K562 (cell line): ENCODE results near the gene ZNF655. TPM values are rescaled to one million over a fixed set of nuclear protein-coding genes. Genes with fewer than 3 reads are reported as not detected.

Source experiments
- RAD21 ChIP-seq, 2 experiments: fragments of 250-450 bp in 1 of 2; fragments of 450-650 bp in 1 of 2; sonication (Bioruptor Pico) in 1 of 2; formaldehyde crosslinking in 1 of 2; IDR thresholded peaks in 1 of 2; conservative IDR thresholded peaks in 1 of 2; 2 replicates each; pipeline versions ENCODE4 v1.4.0 to v1.8.0; 2020 to 2022; ENCODE audit warnings: mild to moderate bottlenecking in 2 of 2, moderate library complexity in 1 of 2
- SMC3 ChIP-seq: conservative IDR thresholded peaks from 2 replicates; pipeline ENCODE4 v1.6.1; 2011; ENCODE audit warnings: low read depth, low read length, improper control_type of control experiment; ENCODE audit not compliant: insufficient read depth
- TAF7 ChIP-seq: fragments of 450-650 bp; IDR thresholded peaks from 2 replicates; pipeline ENCODE4 v1.6.1; 2016; ENCODE audit warnings: missing genetic modification characterization, missing compliant biosample characterization
- TRIM28 ChIP-seq: fragments of 450-650 bp; IDR thresholded peaks from 2 replicates; pipeline ENCODE4 v1.6.1; 2017
- ZFX ChIP-seq: sonication (generic); formaldehyde crosslinking; IDR thresholded peaks from 2 replicates; pipeline ENCODE4 v1.8.0; 2022; ENCODE audit warnings: mild to moderate bottlenecking, missing genetic modification reagents, moderate library complexity
- polyA plus RNA-seq, 8 experiments: library from polyadenylated mRNA; depleted of rRNA in 4 of 8; stranded (reverse) in 5 of 8; unstranded in 3 of 8; fragments of >200 nt; fragmentation: Nextera tagmentation in 2 of 8; fragmentation: Illumina TruSeq in 1 of 8; extraction: Ambion mirVana in 2 of 8; extraction: Trizol in 1 of 8; gene quantifications; 2 replicates each; pipeline versions ENCODE4 v1.2.1 to v1.2.3, GENCODE V29; 2011 to 2014; ENCODE audit warnings: inconsistent platforms in 1 of 8, missing spikeins in 1 of 8
- total RNA-seq, 7 experiments: library from RNA; depleted of rRNA in 6 of 7; stranded (reverse); fragments of >200 nt in 6 of 7; fragmentation: Illumina TruSeq in 2 of 7; extraction: Trizol in 2 of 7; gene quantifications; 2 replicates each; pipeline versions ENCODE4 v1.2.1 to v1.2.3, GENCODE V29; 2011 to 2021; ENCODE audit warnings: low replicate concordance in 1 of 7
- TF ChIP-seq, protein P1 (sequence below), 3 experiments: IDR thresholded peaks in 2 of 3; conservative IDR thresholded peaks in 1 of 3; 2 replicates each; pipeline ENCODE4 v1.5.1; 2011 to 2012; ENCODE audit warnings: low read length in 3 of 3, mild to moderate bottlenecking in 3 of 3, control low read depth in 2 of 3, improper control_type of control experiment in 1 of 3, inconsistent platforms in 1 of 3, low read depth in 1 of 3, mixed read lengths in 1 of 3, moderate library complexity in 1 of 3; ENCODE audit not compliant: insufficient read depth in 2 of 3
- TF ChIP-seq, protein P2 (sequence below), 2 experiments: fragments of 450-650 bp; IDR thresholded peaks; 2 replicates each; pipeline ENCODE4 v1.6.1; 2016

ZNF655 gene
- total and polyA plus RNA-seq, 9 of the 15 experiments (the other 6 are each of a cell fraction or from before 2014, with no cell fraction given) = 25.7 to 130 (median 95.2) TPM

DNA sequence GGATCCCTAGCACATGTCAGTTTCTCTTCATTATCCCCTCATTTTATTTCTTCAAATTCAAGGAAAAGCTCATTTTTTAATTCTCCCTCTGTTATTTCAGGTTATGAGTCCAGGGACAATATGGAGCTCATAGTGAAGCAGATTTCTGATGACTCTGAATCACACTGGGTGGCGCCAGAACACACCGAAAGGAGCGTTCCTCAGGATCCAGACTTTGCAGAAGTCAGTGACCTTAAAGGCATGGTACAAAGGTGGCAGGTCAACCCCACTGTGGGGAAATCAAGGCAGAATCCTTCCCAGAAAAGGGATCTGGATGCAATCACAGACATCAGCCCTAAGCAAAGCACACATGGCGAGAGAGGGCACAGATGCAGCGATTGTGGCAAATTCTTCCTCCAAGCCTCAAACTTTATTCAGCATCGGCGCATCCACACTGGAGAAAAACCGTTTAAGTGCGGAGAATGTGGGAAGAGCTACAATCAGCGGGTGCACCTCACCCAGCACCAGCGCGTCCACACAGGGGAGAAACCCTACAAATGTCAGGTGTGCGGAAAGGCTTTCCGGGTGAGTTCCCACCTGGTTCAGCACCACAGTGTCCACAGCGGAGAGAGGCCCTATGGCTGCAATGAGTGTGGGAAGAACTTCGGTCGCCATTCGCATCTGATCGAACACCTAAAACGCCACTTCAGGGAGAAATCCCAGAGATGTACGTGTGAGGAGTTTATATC, 32.6 kb upstream of the ZNF655 start (continued):
- TF ChIP-seq, protein P1, sequence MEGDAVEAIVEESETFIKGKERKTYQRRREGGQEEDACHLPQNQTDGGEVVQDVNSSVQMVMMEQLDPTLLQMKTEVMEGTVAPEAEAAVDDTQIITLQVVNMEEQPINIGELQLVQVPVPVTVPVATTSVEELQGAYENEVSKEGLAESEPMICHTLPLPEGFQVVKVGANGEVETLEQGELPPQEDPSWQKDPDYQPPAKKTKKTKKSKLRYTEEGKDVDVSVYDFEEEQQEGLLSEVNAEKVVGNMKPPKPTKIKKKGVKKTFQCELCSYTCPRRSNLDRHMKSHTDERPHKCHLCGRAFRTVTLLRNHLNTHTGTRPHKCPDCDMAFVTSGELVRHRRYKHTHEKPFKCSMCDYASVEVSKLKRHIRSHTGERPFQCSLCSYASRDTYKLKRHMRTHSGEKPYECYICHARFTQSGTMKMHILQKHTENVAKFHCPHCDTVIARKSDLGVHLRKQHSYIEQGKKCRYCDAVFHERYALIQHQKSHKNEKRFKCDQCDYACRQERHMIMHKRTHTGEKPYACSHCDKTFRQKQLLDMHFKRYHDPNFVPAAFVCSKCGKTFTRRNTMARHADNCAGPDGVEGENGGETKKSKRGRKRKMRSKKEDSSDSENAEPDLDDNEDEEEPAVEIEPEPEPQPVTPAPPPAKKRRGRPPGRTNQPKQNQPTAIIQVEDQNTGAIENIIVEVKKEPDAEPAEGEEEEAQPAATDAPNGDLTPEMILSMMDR (IDR thresholded peaks at IDR 0.05 in 2 of 3, conservative IDR thresholded peaks at IDR 0.05 in 1 of 3; ENCODE audit: insufficient read depth in 2 of 3, low read depth in 1 of 3, low read length in 3 of 3) = peak; percentile 48 to 64 (median 53)
- TF ChIP-seq RAD21 (CRISPR knock-in tag; conservative IDR thresholded peaks at IDR 0.05 in 1 of 2, IDR thresholded peaks at IDR 0.05 in 1 of 2) (peak in 1 of 2 experiments; percentile 50; a peak in 2 of 4 replicates), TRIM28 (no peak), SMC3 (peak; percentile 45; the same call in 1 of the 2 replicates), TAF7 (tag) (no peak), ZFX (CRISPR knock-in tag) (no peak)
- TF ChIP-seq, protein P2, sequence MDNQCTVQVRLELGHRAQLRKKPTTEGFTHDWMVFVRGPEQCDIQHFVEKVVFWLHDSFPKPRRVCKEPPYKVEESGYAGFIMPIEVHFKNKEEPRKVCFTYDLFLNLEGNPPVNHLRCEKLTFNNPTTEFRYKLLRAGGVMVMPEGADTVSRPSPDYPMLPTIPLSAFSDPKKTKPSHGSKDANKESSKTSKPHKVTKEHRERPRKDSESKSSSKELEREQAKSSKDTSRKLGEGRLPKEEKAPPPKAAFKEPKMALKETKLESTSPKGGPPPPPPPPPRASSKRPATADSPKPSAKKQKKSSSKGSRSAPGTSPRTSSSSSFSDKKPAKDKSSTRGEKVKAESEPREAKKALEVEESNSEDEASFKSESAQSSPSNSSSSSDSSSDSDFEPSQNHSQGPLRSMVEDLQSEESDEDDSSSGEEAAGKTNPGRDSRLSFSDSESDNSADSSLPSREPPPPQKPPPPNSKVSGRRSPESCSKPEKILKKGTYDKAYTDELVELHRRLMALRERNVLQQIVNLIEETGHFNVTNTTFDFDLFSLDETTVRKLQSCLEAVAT (IDR thresholded peaks at IDR 0.05) = no peak
